B cell (primary cell): ENCODE results near the gene BUB1B. TPM values are rescaled to one million over a fixed set of nuclear protein-coding genes. Genes with fewer than 3 reads are reported as not detected.

Experiments used
- ATAC-seq: fragments of 200-7000 bp; cut with Tn5 transposase; one replicate; pipeline ENCODE4 v1.10.0; 2021; ENCODE audit warnings: low read depth, mild to moderate bottlenecking, moderate number of reproducible peaks, moderate library complexity
- CTCF ChIA-PET: fragments of 350-600 bp; sonication (Branson Sonifier 250); formaldehyde crosslinking; loops from one replicate; lab custom pipeline; 2021; ENCODE audit warnings: antibody characterized with exemption, inconsistent platforms; lab: Charles Lee
- POLR2A ChIA-PET: fragments of 350-600 bp; sonication (Branson Sonifier 250); formaldehyde crosslinking; loops from one replicate; lab custom pipeline; 2021; ENCODE audit warnings: antibody characterized with exemption; lab: Charles Lee
- DNase-seq: peaks from one replicate; pipeline ENCODE4 v3.0.0; 2013
- H2AFZ ChIP-seq: 2 replicates; pipeline ENCODE4 v1.6.1; 2012; ENCODE audit warnings: mild to moderate bottlenecking, low read depth, low read length; ENCODE audit not compliant: insufficient read depth, poor library complexity, severe bottlenecking
- H3K27ac ChIP-seq, 2 donors: 1 replicate in 1 of 2; 2 replicates in 1 of 2; pipeline ENCODE4 v1.5.1; 2012 to 2013; ENCODE audit warnings: low read length in 2 of 2, mild to moderate bottlenecking in 2 of 2, moderate library complexity in 1 of 2
- H3K27me3 ChIP-seq, 4 experiments: fragments of 200-600 bp in 1 of 4; sonication (generic) in 1 of 4; replicated peaks in 1 of 4; 1 replicate in 2 of 4; 2 replicates in 2 of 4; pipeline versions ENCODE4 v1.6.1 to v1.7.0; 2013 to 2016; ENCODE audit warnings: low read length in 3 of 4, mild to moderate bottlenecking in 2 of 4, mixed read lengths in 1 of 4, moderate library complexity in 1 of 4; ENCODE audit not compliant: insufficient read depth in 4 of 4, control insufficient read depth in 3 of 4; ENCODE audit errors: control extremely low read depth in 1 of 4
- H3K36me3 ChIP-seq, 2 experiments: replicated peaks in 1 of 2; 1 replicate in 1 of 2; 2 replicates in 1 of 2; pipeline versions ENCODE4 v1.6.1 to v1.7.1; 2013; ENCODE audit warnings: low read length in 1 of 2; ENCODE audit not compliant: insufficient read depth in 2 of 2, control insufficient read depth in 1 of 2; ENCODE audit errors: control extremely low read depth in 1 of 2, extremely low read depth in 1 of 2
- H3K4me1 ChIP-seq, 2 donors: fragments of 200-600 bp in 1 of 2; sonication (generic) in 1 of 2; 1 replicate in 1 of 2; 2 replicates in 1 of 2; pipeline versions ENCODE4 v1.5.1 to v1.6.1; 2013 to 2017; ENCODE audit warnings: low read length in 2 of 2; ENCODE audit not compliant: control insufficient read depth in 2 of 2, insufficient read depth in 2 of 2
- H3K4me2 ChIP-seq: replicated peaks from 2 replicates; pipeline ENCODE3; 2012; ENCODE audit warnings: mild to moderate bottlenecking, low read depth, low read length; ENCODE audit not compliant: poor library complexity, severe bottlenecking
- H3K4me3 ChIP-seq, 5 experiments: fragments of 200-600 bp in 1 of 5; sonication (generic) in 1 of 5; 1 replicate in 3 of 5; 2 replicates in 2 of 5; pipeline versions ENCODE4 v1.5.1 to v1.7.0; 2011 to 2016; ENCODE audit warnings: low read length in 4 of 5, mild to moderate bottlenecking in 4 of 5, low read depth in 2 of 5, control low read depth in 1 of 5, moderate library complexity in 1 of 5; ENCODE audit not compliant: insufficient read depth in 1 of 5; ENCODE audit errors: control extremely low read depth in 1 of 5, extremely low read depth in 1 of 5
- H3K79me2 ChIP-seq: fragments of 200-600 bp; sonication (generic); one replicate; pipeline ENCODE4 v1.6.0; 2016; ENCODE audit warnings: low read length; ENCODE audit not compliant: control insufficient read depth, insufficient read depth
- H3K9ac ChIP-seq: fragments of 200-600 bp; sonication (generic); 2 replicates; pipeline ENCODE4 v1.6.1; 2017; ENCODE audit warnings: mild to moderate bottlenecking, low read length, moderate library complexity
- H3K9me3 ChIP-seq, 3 donors: one replicate each; pipeline versions ENCODE4 v1.6.1 to v1.7.1; 2013; ENCODE audit warnings: low read length in 2 of 3; ENCODE audit not compliant: control insufficient read depth in 2 of 3, insufficient read depth in 1 of 3; ENCODE audit errors: control extremely low read depth in 1 of 3
- H4K20me1 ChIP-seq: 2 replicates; pipeline ENCODE4 v1.6.0; 2012; ENCODE audit warnings: mild to moderate bottlenecking, low read length; ENCODE audit not compliant: insufficient read depth, control insufficient read depth, poor library complexity, severe bottlenecking
- H3K27ac Mint-ChIP-seq: one replicate; pipeline ENCODE4 v1.8.0; 2021; ENCODE audit warnings: mixed read lengths
- H3K27me3 Mint-ChIP-seq: one replicate; pipeline ENCODE4 v1.8.0; 2021; ENCODE audit warnings: mixed read lengths
- H3K4me1 Mint-ChIP-seq: one replicate; pipeline ENCODE4 v1.8.0; 2021; ENCODE audit warnings: mixed read lengths
- H3K4me3 Mint-ChIP-seq: one replicate; pipeline ENCODE4 v1.8.0; 2021; ENCODE audit warnings: mixed read lengths
- H3K9me3 Mint-ChIP-seq: one replicate; pipeline ENCODE4 v1.8.0; 2022; ENCODE audit warnings: mixed read lengths; ENCODE audit not compliant: insufficient read depth
- CTCF ChIP-seq: fragments of 200-600 bp; IDR thresholded peaks from one replicate; pipeline ENCODE4 v1.8.0; 2022; ENCODE audit warnings: antibody characterized with exemption, mild to moderate bottlenecking
- EZH2 ChIP-seq: IDR thresholded peaks from 2 replicates; pipeline ENCODE4 v1.6.1; 2012; ENCODE audit warnings: borderline replicate concordance, low read depth, mild to moderate bottlenecking, moderate library complexity, low read length; ENCODE audit not compliant: insufficient read depth, poor library complexity, severe bottlenecking
- WGBS: methylation state at CpG from one replicate; pipeline ENCODE4 v1.1.5; 2013; ENCODE audit warnings: missing lambda C conversion rate; ENCODE audit not compliant: insufficient coverage; 5-methylcytosine and 5-hydroxymethylcytosine counted together
- intact Hi-C: fragments of 100-400 bp; cut with micrococcal nuclease; formaldehyde crosslinking; loops from one replicate; pipeline ENCODE4 v1.10.0; 2022
- polyA plus RNA-seq: library from polyadenylated mRNA; depleted of rRNA; stranded (reverse); fragments of >200 nt; gene quantifications from 2 replicates; pipeline ENCODE4 v1.2.3, GENCODE V29; 2012
- total RNA-seq, 2 donors: library from RNA; stranded (reverse); fragments of 120-200 nt in 1 of 2; gene quantifications; 1 replicate in 1 of 2; 2 replicates in 1 of 2; pipeline versions ENCODE4 v1.2.3 to v1.2.4, GENCODE V29; 2013 to 2022

BUB1B gene
- total and polyA plus RNA-seq, 2 donors (not counting 1 experiment from before 2014, with no cell fraction given), result 0.70 to 4.4 TPM

- H3K4me1 Mint-ChIP-seq, result peaks cover 10% of the 10 kb centered on the region
- Histone ChIP-seq H3K79me2 (no peaks in the 10 kb centered on the region), H3K27ac (no peak overlapping the region), H3K4me2 (no peak overlapping the region), H3K4me3 (no peak overlapping the region), H3K4me1 (peaks cover 10 to 17% of the 10 kb centered on the region in 2 donors), H3K9me3 (peaks cover 0 to 6% (median 0%) of the 10 kb centered on the region in 3 donors), H3K27me3 (peaks cover 0 to 35% (median 12%) of the 10 kb centered on the region in 4 experiments), H4K20me1 (no peaks in the 10 kb centered on the region), H2AFZ (no peak overlapping the region), H3K36me3 (no peaks in the 10 kb centered on the region), H3K9ac (no peak overlapping the region)
- TF ChIP-seq CTCF (no peak), EZH2 (no peak)
- H3K4me3 Mint-ChIP-seq, result no peak overlapping the region
- no peaks in the 10 kb centered on the region for H3K9me3 Mint-ChIP-seq
- DNase-seq (no peak), ATAC-seq (no peak)
- H3K27ac Mint-ChIP-seq, result no peak overlapping the region
- peaks cover 26% of the 10 kb centered on the region for H3K27me3 Mint-ChIP-seq
- POLR2A ChIA-PET, result no interaction called here
- 61% methylated on average over 4 of the region's 11 CpGs for WGBS
- CTCF ChIA-PET, result interaction anchor here (1.4 kb wide), 1 partner anchor 25 kb away, joined by 7 read pairs; no protein-coding TSS in a partner anchor
- intact Hi-C loops, result no loop called here
These were observed 88.8 kb downstream of the BUB1B start for GRCh38 chr15:40249477-40250303.

GRCh38 chr15:40250304-40250656 is 89.4 kb downstream of the BUB1B start:
- Mint-ChIP-seq H3K27me3 (peaks cover 27% of the 10 kb centered on the region), H3K4me1 (peaks cover 10% of the 10 kb centered on the region), H3K4me3 (no peak overlapping the region), H3K9me3 (no peaks in the 10 kb centered on the region), H3K27ac (no peak overlapping the region)
- TF ChIP-seq CTCF, result no peak
- no peak for TF ChIP-seq EZH2
- WGBS, result 95% methylated on average over 6 of the region's 8 CpGs
- ATAC-seq (no peak), DNase-seq (no peak)
- Histone ChIP-seq H3K79me2 (no peaks in the 10 kb centered on the region), H4K20me1 (no peaks in the 10 kb centered on the region), H3K27me3 (peaks cover 0 to 35% (median 12%) of the 10 kb centered on the region in 4 experiments), H3K9ac (no peak overlapping the region), H3K4me1 (peaks cover 10 to 17% of the 10 kb centered on the region in 2 donors), H3K4me2 (no peak overlapping the region), H3K9me3 (peaks cover 0 to 6% (median 0%) of the 10 kb centered on the region in 3 donors), H3K4me3 (no peak overlapping the region), H3K36me3 (no peaks in the 10 kb centered on the region), H3K27ac (no peak overlapping the region), H2AFZ (no peak overlapping the region)
- intact Hi-C loops, result no loop called here
- POLR2A ChIA-PET, result no interaction called here
- CTCF ChIA-PET, result interaction anchor here (1.4 kb wide), 1 partner anchor 24 kb away, joined by 7 read pairs; no protein-coding TSS in a partner anchor
